Smooth muscle cell (in vitro differentiated cells): ENCODE data around the gene GCDH. TPM values are rescaled to one million over a fixed set of nuclear protein-coding genes. Genes with fewer than 3 reads are reported as not detected.

Experiments used
- DNase-seq: peaks from one replicate; lab custom pipeline; 2025; ENCODE audit not compliant: unreplicated experiment; lab: John Stamatoyannopoulos, UW
- H2AFZ ChIP-seq: fragments of 200-600 bp; sonication (generic); 2 replicates; pipeline ENCODE4 v1.6.0; 2016; ENCODE audit warnings: antibody characterized with exemption, low read depth, mild to moderate bottlenecking
- H3F3A ChIP-seq: fragments of 200-600 bp; sonication (generic); 2 replicates; pipeline ENCODE4 v1.6.0; 2017; ENCODE audit warnings: antibody characterized with exemption, low read depth
- H3K27ac ChIP-seq: fragments of 200-600 bp; sonication (generic); 2 replicates; pipeline ENCODE4 v1.5.1; 2016; ENCODE audit warnings: low read depth, mild to moderate bottlenecking
- H3K27me3 ChIP-seq: fragments of 200-600 bp; sonication (generic); 2 replicates; pipeline ENCODE4 v1.6.1; 2016; ENCODE audit warnings: low read depth, mild to moderate bottlenecking
- H3K36me3 ChIP-seq: fragments of 200-600 bp; sonication (generic); 2 replicates; pipeline ENCODE4 v1.5.1; 2016; ENCODE audit warnings: low read depth
- H3K4me1 ChIP-seq: fragments of 200-600 bp; sonication (generic); 2 replicates; pipeline ENCODE4 v1.5.1; 2016; ENCODE audit warnings: low read depth
- H3K4me2 ChIP-seq: fragments of 200-600 bp; sonication (generic); 2 replicates; pipeline ENCODE4 v1.6.0; 2016; ENCODE audit warnings: mild to moderate bottlenecking
- H3K4me3 ChIP-seq: fragments of 200-600 bp; sonication (generic); 2 replicates; pipeline ENCODE4 v1.5.1; 2016; ENCODE audit warnings: mild to moderate bottlenecking
- H3K79me2 ChIP-seq: fragments of 200-600 bp; sonication (generic); 2 replicates; pipeline ENCODE4 v1.6.0; 2016; ENCODE audit warnings: low read depth, mild to moderate bottlenecking
- H3K9ac ChIP-seq: fragments of 200-600 bp; sonication (generic); 2 replicates; pipeline ENCODE4 v1.6.0; 2016; ENCODE audit warnings: low read depth
- H3K9me3 ChIP-seq: fragments of 200-600 bp; sonication (generic); replicated peaks from 2 replicates; pipeline ENCODE4 v1.5.1; 2016; ENCODE audit warnings: low read depth
- H4K20me1 ChIP-seq: fragments of 200-600 bp; sonication (generic); 2 replicates; pipeline ENCODE4 v1.6.0; 2016; ENCODE audit warnings: low read depth
- WGBS: methylation state at CpG from one replicate; pipeline ENCODE4 v1.1.7; 2016; ENCODE audit warnings: low lambda C conversion rate; 5-methylcytosine and 5-hydroxymethylcytosine counted together
- polyA plus RNA-seq: library from polyadenylated mRNA; unstranded; fragments of >200 nt; fragmentation: Nextera tagmentation; extraction: Ambion mirVana; gene quantifications from 2 replicates; pipeline ENCODE4 v1.2.1, GENCODE V29; 2016
- total RNA-seq: library from RNA; depleted of rRNA; stranded (reverse); fragments of >200 nt; gene quantifications from 2 replicates; pipeline ENCODE4 v1.2.3, GENCODE V29; 2014
- TF ChIP-seq, protein P1 (sequence below): fragments of 200-600 bp; sonication (generic); IDR thresholded peaks from 2 replicates; pipeline ENCODE4 v1.5.1; 2017; ENCODE audit warnings: borderline replicate concordance, mild to moderate bottlenecking, antibody characterized with exemption; ENCODE audit not compliant: insufficient read depth, poor library complexity, severe bottlenecking

GCDH gene
- total and polyA plus RNA-seq, 2 experiments from 2014 or later: 9.7 to 15.3 TPM

GRCh38 chr19:12867120-12868099, 23.6 kb upstream of the GCDH start:
- H3K79me2 ChIP-seq: no peaks in the 10 kb centered on the region
- H3K27me3 ChIP-seq: no peaks in the 10 kb centered on the region
- peaks cover 4% of the 10 kb centered on the region for H3K4me1 ChIP-seq
- no peak overlapping the region for H3K27ac ChIP-seq
- peak overlapping the region; percentile 55 for H3K4me3 ChIP-seq
- DNase-seq: peak; percentile 36
- no peaks in the 10 kb centered on the region for H3K36me3 ChIP-seq
- H3F3A ChIP-seq: no peaks in the 10 kb centered on the region
- WGBS: 15% methylated on average over 48 of the region's 51 CpGs
- TF ChIP-seq, protein P1, sequence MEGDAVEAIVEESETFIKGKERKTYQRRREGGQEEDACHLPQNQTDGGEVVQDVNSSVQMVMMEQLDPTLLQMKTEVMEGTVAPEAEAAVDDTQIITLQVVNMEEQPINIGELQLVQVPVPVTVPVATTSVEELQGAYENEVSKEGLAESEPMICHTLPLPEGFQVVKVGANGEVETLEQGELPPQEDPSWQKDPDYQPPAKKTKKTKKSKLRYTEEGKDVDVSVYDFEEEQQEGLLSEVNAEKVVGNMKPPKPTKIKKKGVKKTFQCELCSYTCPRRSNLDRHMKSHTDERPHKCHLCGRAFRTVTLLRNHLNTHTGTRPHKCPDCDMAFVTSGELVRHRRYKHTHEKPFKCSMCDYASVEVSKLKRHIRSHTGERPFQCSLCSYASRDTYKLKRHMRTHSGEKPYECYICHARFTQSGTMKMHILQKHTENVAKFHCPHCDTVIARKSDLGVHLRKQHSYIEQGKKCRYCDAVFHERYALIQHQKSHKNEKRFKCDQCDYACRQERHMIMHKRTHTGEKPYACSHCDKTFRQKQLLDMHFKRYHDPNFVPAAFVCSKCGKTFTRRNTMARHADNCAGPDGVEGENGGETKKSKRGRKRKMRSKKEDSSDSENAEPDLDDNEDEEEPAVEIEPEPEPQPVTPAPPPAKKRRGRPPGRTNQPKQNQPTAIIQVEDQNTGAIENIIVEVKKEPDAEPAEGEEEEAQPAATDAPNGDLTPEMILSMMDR: no peak
- H3K9ac ChIP-seq: no peak overlapping the region
- peak overlapping the region; percentile 96 for H2AFZ ChIP-seq
- no peaks in the 10 kb centered on the region for H4K20me1 ChIP-seq
- H3K4me2 ChIP-seq: peak overlapping the region; percentile 91
- no peaks in the 10 kb centered on the region for H3K9me3 ChIP-seq

DNA sequence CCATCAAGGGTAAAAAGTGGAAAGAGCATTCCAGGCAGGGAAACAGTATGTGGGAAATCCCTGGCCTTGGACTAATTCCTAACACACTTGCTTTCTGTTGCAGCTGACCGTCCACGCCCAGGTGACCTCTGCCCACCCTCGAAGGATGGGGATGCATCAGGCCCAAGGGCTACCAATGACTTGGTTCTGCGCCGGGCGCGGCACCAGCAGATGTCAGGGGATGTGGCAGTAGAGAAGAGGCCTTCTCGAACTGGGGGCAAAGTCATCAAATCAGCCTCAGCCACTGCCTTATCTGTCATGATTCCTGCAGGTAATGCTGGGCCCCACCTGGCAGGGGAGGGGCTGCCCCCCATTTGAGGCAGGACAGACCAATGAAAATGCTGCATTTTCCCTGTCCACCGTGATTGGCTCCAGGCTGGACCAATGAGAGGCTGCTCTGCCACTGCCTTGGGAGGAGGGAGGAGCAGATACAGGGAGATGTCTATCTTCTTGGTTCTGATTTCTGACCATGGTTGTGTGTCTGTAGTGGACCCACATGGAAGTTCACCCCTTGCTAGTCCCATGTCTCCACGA, 22.3 kb upstream of the GCDH start:
- Histone ChIP-seq H3K27ac (no peak overlapping the region), H3K36me3 (no peaks in the 10 kb centered on the region), H3K9me3 (no peaks in the 10 kb centered on the region), H3K4me2 (no peak overlapping the region), H3K9ac (no peak overlapping the region), H3K4me3 (no peak overlapping the region), H3F3A (no peaks in the 10 kb centered on the region), H3K4me1 (peaks cover 4% of the 10 kb centered on the region), H3K27me3 (no peaks in the 10 kb centered on the region), H4K20me1 (no peaks in the 10 kb centered on the region), H2AFZ (no peak overlapping the region), H3K79me2 (no peaks in the 10 kb centered on the region)
- TF ChIP-seq, protein P1: no peak
- WGBS: 94% methylated on average over 10 of the region's 10 CpGs
- DNase-seq: no peak

DNA sequence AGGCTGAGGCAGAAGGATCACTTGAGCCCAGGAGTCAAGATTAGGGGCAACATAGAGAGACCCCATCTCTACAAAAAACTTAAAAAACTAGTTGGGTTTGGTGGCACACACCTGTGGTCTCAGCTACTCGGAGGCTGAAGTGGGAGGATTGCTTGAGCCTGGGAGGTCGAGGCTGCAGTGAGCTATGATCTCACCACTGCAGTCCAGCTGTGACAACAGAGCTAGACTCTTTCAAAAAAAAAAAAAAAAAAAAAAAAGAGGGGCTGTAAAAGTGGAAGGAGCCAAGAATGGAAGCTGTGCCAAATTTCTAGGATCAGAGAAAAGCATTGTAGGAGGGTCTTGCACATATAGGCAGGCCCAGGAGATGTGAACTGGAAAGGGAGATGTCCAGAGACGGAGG, 19.3 kb upstream of the GCDH start:
- no peaks in the 10 kb centered on the region for H3K36me3 ChIP-seq
- 94% methylated on average over 3 of the region's 3 CpGs for WGBS
- no peaks in the 10 kb centered on the region for H3K27me3 ChIP-seq
- no peak overlapping the region for H3K9ac ChIP-seq
- no peaks in the 10 kb centered on the region for H3K9me3 ChIP-seq
- H3K4me3 ChIP-seq: no peak overlapping the region
- no peaks in the 10 kb centered on the region for H3K79me2 ChIP-seq
- TF ChIP-seq, protein P1: no peak
- no peaks in the 10 kb centered on the region for H3F3A ChIP-seq
- H4K20me1 ChIP-seq: no peaks in the 10 kb centered on the region
- no peak overlapping the region for H3K27ac ChIP-seq
- no peak overlapping the region for H3K4me2 ChIP-seq
- H3K4me1 ChIP-seq: peaks cover 4% of the 10 kb centered on the region
- no peak overlapping the region for H2AFZ ChIP-seq
- no peak for DNase-seq
